H9 (cell line): ENCODE measurements around the gene SP3. TPM values are rescaled to one million over a fixed set of nuclear protein-coding genes. Genes with fewer than 3 reads are reported as not detected.

ENCODE experiments used
- DNase-seq: peaks from one replicate; pipeline ENCODE4 v3.0.0-alpha.2; 2017
- H2AFZ ChIP-seq: one replicate; pipeline ENCODE4 v1.6.1; 2013; ENCODE audit warnings: mild to moderate bottlenecking, low read length, control low read depth, moderate library complexity
- H2AK5ac ChIP-seq: 2 replicates; pipeline ENCODE4 v1.6.1; 2013; ENCODE audit warnings: low read length, control low read depth, mixed read lengths; ENCODE audit not compliant: insufficient read length
- H2BK120ac ChIP-seq: one replicate; pipeline ENCODE4 v1.6.1; 2013; ENCODE audit warnings: low read depth, mild to moderate bottlenecking, low read length, control low read depth, inconsistent platforms; ENCODE audit not compliant: poor library complexity, severe bottlenecking
- H2BK12ac ChIP-seq: 2 replicates; pipeline ENCODE4 v1.6.1; 2013; ENCODE audit warnings: low read length, control low read depth, mixed read lengths, low read depth; ENCODE audit not compliant: insufficient read length
- H2BK15ac ChIP-seq: 2 replicates; pipeline ENCODE4 v1.6.1; 2013; ENCODE audit warnings: low read depth, low read length, control low read depth
- H2BK20ac ChIP-seq: one replicate; pipeline ENCODE4 v1.6.1; 2013; ENCODE audit warnings: low read depth, mild to moderate bottlenecking, low read length, control low read depth, inconsistent platforms; ENCODE audit not compliant: poor library complexity, severe bottlenecking
- H2BK5ac ChIP-seq: 2 replicates; pipeline ENCODE4 v1.6.1; 2013; ENCODE audit warnings: low read length, control low read depth, mixed read lengths; ENCODE audit not compliant: insufficient read length
- H3K14ac ChIP-seq: 2 replicates; pipeline ENCODE4 v1.6.1; 2013; ENCODE audit warnings: low read length, control low read depth; ENCODE audit not compliant: insufficient read depth
- H3K18ac ChIP-seq: 2 replicates; pipeline ENCODE4 v1.6.1; 2013; ENCODE audit warnings: low read depth, mild to moderate bottlenecking, mixed read lengths, low read length, control low read depth; ENCODE audit not compliant: insufficient read length
- H3K23ac ChIP-seq: 2 replicates; pipeline ENCODE4 v1.6.1; 2013; ENCODE audit warnings: low read length, control low read depth, mixed read lengths, low read depth; ENCODE audit not compliant: insufficient read length
- H3K23me2 ChIP-seq: 2 replicates; pipeline ENCODE4 v1.6.1; 2013; ENCODE audit warnings: low read depth, mild to moderate bottlenecking, mixed read lengths, low read length, control low read depth; ENCODE audit not compliant: insufficient read length, poor library complexity, severe bottlenecking
- H3K27ac ChIP-seq: 2 replicates; pipeline ENCODE4 v1.5.1; 2013; ENCODE audit warnings: low read length, control low read depth, mixed read lengths, low read depth; ENCODE audit not compliant: insufficient read length
- H3K27me3 ChIP-seq: 2 replicates; pipeline ENCODE4 v1.6.1; 2013; ENCODE audit warnings: low read length, control low read depth, inconsistent platforms; ENCODE audit not compliant: insufficient read depth
- H3K4ac ChIP-seq: 2 replicates; pipeline ENCODE4 v1.6.1; 2013; ENCODE audit warnings: low read depth, mild to moderate bottlenecking, control low read depth, inconsistent platforms, low read length, moderate library complexity
- H3K4me1 ChIP-seq: 2 replicates; pipeline ENCODE4 v1.6.1; 2013; ENCODE audit warnings: low read length, control low read depth, inconsistent platforms; ENCODE audit not compliant: insufficient read depth
- H3K4me2 ChIP-seq: 2 replicates; pipeline ENCODE4 v1.6.1; 2013; ENCODE audit warnings: low read length, control low read depth, mixed read lengths; ENCODE audit not compliant: insufficient read length, insufficient read depth
- H3K56ac ChIP-seq: 2 replicates; pipeline ENCODE4 v1.6.1; 2013; ENCODE audit warnings: low read depth, mild to moderate bottlenecking, mixed read lengths, low read length, control low read depth; ENCODE audit not compliant: insufficient read length
- H3K79me1 ChIP-seq: 2 replicates; pipeline ENCODE4 v1.6.1; 2013; ENCODE audit warnings: low read depth, mild to moderate bottlenecking, moderate library complexity, low read length, control low read depth, inconsistent platforms; ENCODE audit not compliant: insufficient read depth, poor library complexity, severe bottlenecking
- H3K79me2 ChIP-seq: 2 replicates; pipeline ENCODE4 v1.6.1; 2013; ENCODE audit warnings: low read length, control low read depth, inconsistent platforms; ENCODE audit not compliant: insufficient read depth
- H3K9ac ChIP-seq: 2 replicates; pipeline ENCODE4 v1.6.1; 2013; ENCODE audit warnings: low read length, control low read depth, mixed read lengths; ENCODE audit not compliant: insufficient read length; ENCODE audit errors: extremely low read depth
- H3K9me3 ChIP-seq: one replicate; pipeline ENCODE4 v1.6.1; 2013; ENCODE audit warnings: low read depth, low read length, inconsistent platforms; ENCODE audit not compliant: control insufficient read depth
- H3T11ph ChIP-seq: one replicate; pipeline ENCODE4 v1.6.1; 2013; ENCODE audit warnings: mild to moderate bottlenecking, low read length, control low read depth, inconsistent platforms
- H4K20me1 ChIP-seq: one replicate; pipeline ENCODE4 v1.6.1; 2013; ENCODE audit not compliant: control insufficient read depth, insufficient read length, insufficient read depth
- H4K5ac ChIP-seq: 2 replicates; pipeline ENCODE4 v1.6.1; 2013; ENCODE audit warnings: low read depth, mild to moderate bottlenecking, mixed read lengths, low read length, control low read depth; ENCODE audit not compliant: insufficient read length
- H4K8ac ChIP-seq: replicated peaks from 2 replicates; pipeline ENCODE4 v1.6.1; 2013; ENCODE audit warnings: low read length, control low read depth, mixed read lengths, low read depth; ENCODE audit not compliant: insufficient read length
- H4K91ac ChIP-seq: 2 replicates; pipeline ENCODE4 v1.6.1; 2013; ENCODE audit warnings: low read depth, mild to moderate bottlenecking, moderate library complexity, mixed read lengths, low read length, control low read depth; ENCODE audit not compliant: insufficient read length
- H3K27ac Mint-ChIP-seq, 3 experiments: 2 replicates in 2 of 3; 3 replicates in 1 of 3; pipeline ENCODE4 v1.8.0; 2020 to 2021; ENCODE audit warnings: mixed read lengths in 3 of 3, mild to moderate bottlenecking in 1 of 3, moderate library complexity in 1 of 3
- H3K27me3 Mint-ChIP-seq: 2 replicates; pipeline ENCODE4 v1.8.0; 2021; ENCODE audit warnings: low read depth, mild to moderate bottlenecking, moderate library complexity, mixed read lengths
- H3K36me3 Mint-ChIP-seq, 3 experiments: 2 replicates in 2 of 3; 3 replicates in 1 of 3; pipeline ENCODE4 v1.8.0; 2020 to 2021; ENCODE audit warnings: low read depth in 3 of 3, mixed read lengths in 3 of 3; ENCODE audit not compliant: insufficient read depth in 1 of 3
- H3K4me1 Mint-ChIP-seq, 2 experiments: 2 replicates each; pipeline ENCODE4 v1.8.0; 2020; ENCODE audit warnings: mixed read lengths in 2 of 2
- H3K4me3 Mint-ChIP-seq, 2 experiments: 2 replicates in 1 of 2; 3 replicates in 1 of 2; pipeline ENCODE4 v1.8.0; 2020 to 2021; ENCODE audit warnings: mild to moderate bottlenecking in 2 of 2, mixed read lengths in 2 of 2, moderate library complexity in 1 of 2
- H3K9me3 Mint-ChIP-seq, 2 experiments: 2 replicates in 1 of 2; 3 replicates in 1 of 2; pipeline ENCODE4 v1.8.0; 2020; ENCODE audit warnings: mild to moderate bottlenecking in 2 of 2, mixed read lengths in 2 of 2, moderate library complexity in 1 of 2
- WGBS: extraction: QIAGEN DNeasy Blood & Tissue Kit; methylation state at CpG from one replicate; pipeline ENCODE4 v1.1.7; 2013; ENCODE audit warnings: missing lambda C conversion rate, low lambda C conversion rate, mixed read lengths; ENCODE audit not compliant: insufficient read length; ENCODE audit errors: extremely low coverage; 5-methylcytosine and 5-hydroxymethylcytosine counted together
- total RNA-seq: library from RNA; stranded (reverse); gene quantifications from 2 replicates; pipeline ENCODE4 v1.2.1, GENCODE V29; 2021
- TF ChIP-seq, protein P1 (sequence below): fragments of 200-600 bp; sonication (generic); conservative IDR thresholded peaks from 3 replicates; pipeline ENCODE4 v1.8.0; 2021; ENCODE audit warnings: antibody characterized with exemption, mild to moderate bottlenecking

The SP3 gene
- total RNA-seq, 1 experiment from 2014 or later = 86.3 TPM

DNA sequence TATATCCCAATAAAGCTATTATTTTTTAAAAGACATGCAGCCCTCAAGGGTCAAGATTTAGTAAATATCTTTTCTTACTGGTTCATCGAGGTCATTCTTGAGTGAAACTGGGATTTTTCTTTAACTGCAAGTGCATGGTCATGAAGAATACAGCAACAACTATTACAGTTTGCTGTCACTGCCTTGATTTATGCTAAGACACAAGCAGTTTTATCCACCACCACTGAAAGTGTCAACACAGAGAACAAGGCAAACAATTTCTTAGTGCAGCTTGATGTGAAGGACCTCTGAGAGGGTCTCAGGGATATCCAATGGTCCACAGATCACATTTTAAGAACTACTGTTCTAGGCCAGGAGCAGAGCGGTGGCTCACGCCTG is 12.1 kb downstream of the SP3 start:
- no peak overlapping the region for H3K4ac ChIP-seq
- Mint-ChIP-seq H3K27ac (no peak overlapping the region), H3K9me3 (peaks cover 3 to 5% of the 10 kb centered on the region in 2 experiments; a peak in 4 of 5 replicates), H3K4me3 (no peak overlapping the region), H3K27me3 (no peaks in the 10 kb centered on the region), H3K36me3 (peaks cover 42 to 50% (median 45%) of the 10 kb centered on the region in 3 experiments), H3K4me1 (peaks cover 17 to 18% of the 10 kb centered on the region in 2 experiments)
- no peak overlapping the region for H4K91ac ChIP-seq
- H3K9ac ChIP-seq = no peak overlapping the region
- H4K5ac ChIP-seq = no peak overlapping the region
- no peak overlapping the region for H3K56ac ChIP-seq
- H3K79me1 ChIP-seq = no peaks in the 10 kb centered on the region
- no peak overlapping the region for H3K4me2 ChIP-seq
- no peak overlapping the region for H3T11ph ChIP-seq
- no peaks in the 10 kb centered on the region for H3K27me3 ChIP-seq
- H4K8ac ChIP-seq = no peak overlapping the region
- H2BK12ac ChIP-seq = no peak overlapping the region
- no peaks in the 10 kb centered on the region for H3K9me3 ChIP-seq
- no peak overlapping the region for H2BK20ac ChIP-seq
- H2BK5ac ChIP-seq = no peak overlapping the region
- peaks cover 27% of the 10 kb centered on the region; the same call in 1 of the 2 replicates for H3K79me2 ChIP-seq
- WGBS = no CpG with 5 or more reads among the region's 3 CpGs
- no peak overlapping the region for H2AK5ac ChIP-seq
- H4K20me1 ChIP-seq = no peaks in the 10 kb centered on the region
- no peak overlapping the region for H3K14ac ChIP-seq
- DNase-seq = no peak
- no peak overlapping the region for H3K18ac ChIP-seq
- no peak overlapping the region for H2BK15ac ChIP-seq
- no peak overlapping the region for H3K27ac ChIP-seq
- H3K4me1 ChIP-seq = no peaks in the 10 kb centered on the region
- TF ChIP-seq, protein P1, sequence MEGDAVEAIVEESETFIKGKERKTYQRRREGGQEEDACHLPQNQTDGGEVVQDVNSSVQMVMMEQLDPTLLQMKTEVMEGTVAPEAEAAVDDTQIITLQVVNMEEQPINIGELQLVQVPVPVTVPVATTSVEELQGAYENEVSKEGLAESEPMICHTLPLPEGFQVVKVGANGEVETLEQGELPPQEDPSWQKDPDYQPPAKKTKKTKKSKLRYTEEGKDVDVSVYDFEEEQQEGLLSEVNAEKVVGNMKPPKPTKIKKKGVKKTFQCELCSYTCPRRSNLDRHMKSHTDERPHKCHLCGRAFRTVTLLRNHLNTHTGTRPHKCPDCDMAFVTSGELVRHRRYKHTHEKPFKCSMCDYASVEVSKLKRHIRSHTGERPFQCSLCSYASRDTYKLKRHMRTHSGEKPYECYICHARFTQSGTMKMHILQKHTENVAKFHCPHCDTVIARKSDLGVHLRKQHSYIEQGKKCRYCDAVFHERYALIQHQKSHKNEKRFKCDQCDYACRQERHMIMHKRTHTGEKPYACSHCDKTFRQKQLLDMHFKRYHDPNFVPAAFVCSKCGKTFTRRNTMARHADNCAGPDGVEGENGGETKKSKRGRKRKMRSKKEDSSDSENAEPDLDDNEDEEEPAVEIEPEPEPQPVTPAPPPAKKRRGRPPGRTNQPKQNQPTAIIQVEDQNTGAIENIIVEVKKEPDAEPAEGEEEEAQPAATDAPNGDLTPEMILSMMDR = no peak
- no peaks in the 10 kb centered on the region for H3K23me2 ChIP-seq
- H2BK120ac ChIP-seq = no peak overlapping the region
- no peak overlapping the region for H2AFZ ChIP-seq
- no peak overlapping the region for H3K23ac ChIP-seq
